GM04504 (cell line): Measurements from ENCODE around the gene E2F6.

ENCODE experiments used
- DNase-seq: peaks from one replicate; pipeline ENCODE4 v3.0.0-alpha.2; 2012; ENCODE audit warnings: low read depth

The E2F6 gene

DNA sequence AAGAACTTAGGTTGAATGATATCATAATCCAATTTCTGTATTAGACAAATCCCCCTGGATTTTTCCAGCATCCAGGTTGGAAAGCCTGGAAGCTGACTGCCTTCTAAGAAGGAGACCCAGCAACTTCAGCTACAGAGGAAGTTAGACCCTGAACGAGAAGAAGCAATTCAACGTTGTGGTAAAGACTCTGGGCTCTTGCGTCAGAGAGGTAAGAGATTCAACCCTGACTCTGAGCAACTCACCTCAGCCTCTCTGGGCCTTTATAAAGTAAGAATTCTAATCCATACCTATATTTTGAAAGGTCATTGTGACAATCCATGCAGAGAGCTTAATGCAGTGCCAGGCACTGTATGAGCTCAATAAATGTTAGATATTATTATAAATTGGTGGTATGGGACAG, 9.7 kb downstream of the E2F6 start:
- no peak for DNase-seq

DNA sequence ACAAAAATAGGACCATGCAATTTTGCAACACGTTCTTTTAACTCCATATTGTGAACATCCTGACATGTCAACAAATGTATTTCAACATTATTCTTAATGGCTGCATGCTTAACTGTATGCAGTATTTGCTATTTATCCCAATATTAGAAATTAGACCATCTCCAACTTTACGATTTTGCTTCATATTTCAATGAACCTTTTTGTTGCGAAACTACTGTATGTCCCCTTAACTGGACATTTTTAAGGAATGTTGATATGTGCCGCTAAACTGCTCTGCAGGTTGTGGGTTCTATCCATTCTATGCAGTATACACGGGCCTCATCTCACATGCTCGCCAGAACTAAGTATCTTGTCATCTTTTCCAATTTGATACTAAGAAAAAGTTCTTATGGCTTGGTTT, 11.1 kb downstream of the E2F6 start:
- DNase-seq: no peak

DNA sequence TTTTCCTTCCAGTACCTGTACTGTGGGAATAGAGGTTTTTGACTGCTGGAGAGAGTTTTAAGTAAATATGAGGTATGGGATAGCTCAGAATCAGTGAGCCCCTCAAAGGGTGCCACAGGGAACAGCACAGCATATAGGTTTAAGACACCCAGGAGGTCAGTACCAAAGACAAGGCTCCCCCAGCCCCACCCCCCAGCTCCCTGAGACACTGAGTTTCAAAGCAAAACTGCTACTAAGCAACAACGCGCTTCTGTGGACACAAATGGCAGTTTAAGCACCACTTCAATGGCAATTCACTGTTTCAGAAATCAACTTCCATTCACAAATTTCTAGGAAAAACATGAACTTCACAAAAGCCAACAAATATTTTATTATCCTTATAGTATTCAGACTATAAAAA, 15.2 kb downstream of the E2F6 start:
- no peak for DNase-seq

DNA sequence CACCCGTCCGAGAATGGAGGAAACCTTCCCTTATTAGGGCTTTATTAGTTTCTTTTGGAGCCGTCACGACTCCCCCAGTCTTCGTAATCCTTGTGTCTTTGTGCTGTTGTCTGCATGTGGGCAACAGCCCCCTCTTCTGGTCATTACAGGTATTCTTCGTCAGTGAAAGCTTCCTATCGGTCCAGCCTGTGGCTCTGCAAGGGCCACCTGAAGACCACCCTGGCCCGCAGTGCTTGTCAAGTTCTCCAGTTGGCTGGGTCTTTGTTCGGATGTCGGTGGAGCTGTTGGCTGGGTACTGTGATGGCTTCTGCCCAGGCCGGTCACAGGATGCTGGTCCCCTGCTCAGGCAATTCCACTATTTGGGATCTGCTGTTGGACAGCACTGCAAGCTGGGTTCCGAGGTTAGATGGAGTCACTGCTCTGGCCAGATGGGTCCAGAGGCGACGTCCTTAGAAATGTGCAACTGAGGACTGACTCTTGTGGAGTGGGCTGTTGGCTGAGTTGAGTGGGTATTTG, 19.2 kb downstream of the E2F6 start:
- peak; percentile 43 for DNase-seq

DNA sequence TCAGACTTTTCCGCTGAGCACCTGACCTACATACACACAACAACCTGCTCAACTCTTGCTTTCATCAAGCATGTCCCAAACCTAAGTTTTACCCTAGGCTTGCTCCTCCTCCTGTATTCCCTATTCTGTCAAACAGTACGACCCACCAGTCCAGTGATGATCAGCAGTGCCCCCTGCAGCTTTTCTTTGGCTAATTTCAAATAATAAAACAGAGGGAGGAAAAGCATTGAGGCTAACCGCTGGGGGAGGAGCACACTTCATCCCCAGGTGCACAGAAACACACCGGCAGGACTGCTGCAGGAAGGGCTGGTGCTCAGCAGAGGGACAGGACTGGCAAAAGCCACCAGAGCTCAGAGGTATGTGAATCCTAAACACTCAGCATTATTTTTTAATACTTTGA, 21.2 kb downstream of the E2F6 start:
- no peak for DNase-seq

DNA sequence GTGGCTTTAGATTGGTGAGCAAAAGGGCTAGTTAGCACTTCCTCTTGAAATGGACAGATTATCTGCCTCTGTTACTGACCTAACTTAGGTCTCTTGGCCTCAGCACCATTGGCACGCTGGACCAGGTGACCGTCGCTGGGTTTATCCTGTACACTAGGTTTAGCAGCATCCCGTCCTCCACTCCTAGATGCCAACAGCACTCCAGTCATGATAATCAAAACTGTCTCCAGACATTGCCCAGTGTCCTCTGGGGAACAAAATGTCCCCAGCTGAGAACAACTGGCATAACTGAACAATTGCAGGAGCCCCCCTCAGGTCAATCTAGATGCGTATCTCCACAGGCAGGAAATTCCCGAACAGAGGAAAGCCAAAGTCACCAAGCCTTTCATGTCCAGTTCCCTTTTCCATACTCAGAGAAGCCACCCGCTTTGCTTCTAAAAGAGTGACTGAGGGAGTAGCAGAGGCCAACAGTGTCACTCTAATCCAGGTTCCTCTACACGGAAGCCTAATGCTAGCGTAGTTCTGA, 27.3 kb downstream of the E2F6 start:
- DNase-seq: no peak

DNA sequence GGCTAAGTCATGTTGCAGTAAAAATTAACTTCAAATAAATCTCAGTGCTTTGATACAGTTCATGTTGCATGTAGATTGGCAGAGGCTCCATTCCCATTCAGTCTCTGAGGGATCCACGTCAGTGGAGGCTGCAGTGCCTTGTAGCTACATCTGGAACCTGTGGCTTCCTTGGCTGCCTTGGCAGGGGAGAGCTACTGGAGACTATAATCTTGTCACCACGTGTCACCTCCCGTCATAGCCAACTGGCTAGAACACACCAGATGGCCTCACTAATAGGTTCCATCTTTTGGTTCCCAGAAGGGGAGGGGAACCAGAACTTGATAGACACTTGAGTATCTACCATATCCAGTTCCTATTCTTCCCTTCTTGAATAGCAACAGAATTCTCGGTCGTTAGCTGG, 28.4 kb downstream of the E2F6 start:
- DNase-seq: no peak

DNA sequence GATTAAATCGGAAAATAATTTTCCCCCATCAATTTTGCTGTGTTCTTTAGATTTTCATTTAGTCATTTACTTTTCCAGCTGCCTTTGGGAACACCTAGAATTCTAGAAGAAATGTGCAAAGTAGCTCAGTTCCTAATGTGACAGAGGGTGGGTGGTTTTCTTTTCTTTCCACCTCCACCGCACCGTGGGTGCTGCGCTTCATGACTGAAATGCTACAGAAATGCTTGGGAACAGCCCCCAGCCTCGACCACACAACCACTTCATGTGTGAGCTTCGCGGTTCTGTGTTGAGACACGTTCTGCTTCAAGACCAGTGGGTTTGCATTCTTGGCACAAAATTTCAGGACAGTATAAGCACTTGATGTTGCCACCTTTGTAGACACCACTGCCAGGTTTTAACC, 30.9 kb downstream of the E2F6 start:
- no peak for DNase-seq

DNA sequence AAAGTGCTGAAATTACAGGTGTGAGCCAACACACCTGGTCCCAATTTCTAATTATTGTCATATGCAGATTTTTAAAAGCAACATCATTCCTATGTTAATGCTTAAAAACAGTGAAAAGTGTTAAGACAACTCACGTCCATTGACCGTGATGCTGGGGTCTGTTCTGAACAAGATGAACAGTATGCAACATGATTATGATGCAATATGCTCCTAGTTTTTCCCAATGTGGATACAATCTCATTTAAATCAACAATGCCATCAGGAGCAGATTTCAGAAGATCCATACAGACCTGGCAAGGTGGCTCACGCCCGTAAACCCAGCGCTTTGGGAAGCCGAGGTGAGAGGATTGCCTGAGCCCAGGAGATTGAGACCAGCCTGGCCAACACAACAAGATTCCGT, 31.5 kb downstream of the E2F6 start:
- no peak for DNase-seq

DNA sequence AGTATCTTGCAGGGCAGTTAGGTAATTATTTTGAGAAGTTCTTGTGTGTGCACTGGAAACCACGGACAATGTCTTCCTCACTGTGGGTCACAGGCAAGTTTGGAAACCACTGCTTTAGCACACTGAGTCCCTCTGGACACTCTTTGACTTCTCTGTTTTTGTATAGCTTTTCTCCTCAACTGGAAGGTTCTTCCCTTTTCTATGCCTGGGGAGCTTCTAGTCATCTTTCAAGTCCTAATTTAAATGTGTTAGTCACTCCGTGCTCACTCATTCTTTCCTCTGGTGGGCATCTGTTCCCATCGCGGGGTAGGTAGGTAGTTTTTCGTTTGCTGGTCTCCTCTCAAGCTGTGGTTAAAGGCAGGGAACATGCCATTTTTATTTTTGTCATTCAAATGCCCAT, 32.1 kb downstream of the E2F6 start:
- no peak for DNase-seq

DNA sequence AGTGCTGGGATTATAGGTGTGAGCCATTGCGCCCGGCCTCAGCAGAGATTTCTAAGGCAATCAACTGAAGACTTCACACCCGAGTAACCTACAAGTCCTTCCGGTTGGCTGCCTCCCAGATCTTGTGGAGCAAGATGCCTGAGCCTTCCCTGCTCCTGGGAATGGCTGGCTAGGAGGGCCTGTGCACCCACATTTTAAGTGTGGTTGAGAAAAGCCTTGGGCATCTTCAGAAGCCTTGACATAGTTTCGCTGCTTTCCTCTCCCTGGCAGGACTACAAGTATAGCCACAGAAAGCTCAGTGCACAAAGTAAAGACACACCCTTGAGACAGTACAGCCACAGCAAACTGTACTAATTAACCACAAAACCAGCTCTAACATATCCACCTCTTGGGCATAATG, 35.2 kb downstream of the E2F6 start:
- DNase-seq: no peak

DNA sequence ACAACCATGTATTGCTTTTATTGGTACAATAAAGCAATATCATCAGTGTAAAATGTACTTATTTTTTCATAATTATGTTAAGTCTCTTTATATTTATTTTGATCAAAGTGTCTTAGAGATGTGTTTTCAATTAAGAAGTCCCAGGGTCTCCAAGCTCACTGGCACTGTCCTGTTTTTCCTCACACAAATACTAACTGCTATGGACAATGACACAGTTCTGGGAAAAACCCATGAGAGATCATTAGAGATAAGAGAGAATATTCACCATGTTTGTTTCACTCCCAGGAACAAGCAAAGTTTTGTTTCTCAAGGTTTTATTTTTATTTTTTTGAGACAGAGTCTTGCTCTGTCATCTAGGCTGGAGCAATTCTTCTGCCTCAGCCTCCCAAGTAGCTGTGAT, 38.7 kb downstream of the E2F6 start:
- no peak for DNase-seq

DNA sequence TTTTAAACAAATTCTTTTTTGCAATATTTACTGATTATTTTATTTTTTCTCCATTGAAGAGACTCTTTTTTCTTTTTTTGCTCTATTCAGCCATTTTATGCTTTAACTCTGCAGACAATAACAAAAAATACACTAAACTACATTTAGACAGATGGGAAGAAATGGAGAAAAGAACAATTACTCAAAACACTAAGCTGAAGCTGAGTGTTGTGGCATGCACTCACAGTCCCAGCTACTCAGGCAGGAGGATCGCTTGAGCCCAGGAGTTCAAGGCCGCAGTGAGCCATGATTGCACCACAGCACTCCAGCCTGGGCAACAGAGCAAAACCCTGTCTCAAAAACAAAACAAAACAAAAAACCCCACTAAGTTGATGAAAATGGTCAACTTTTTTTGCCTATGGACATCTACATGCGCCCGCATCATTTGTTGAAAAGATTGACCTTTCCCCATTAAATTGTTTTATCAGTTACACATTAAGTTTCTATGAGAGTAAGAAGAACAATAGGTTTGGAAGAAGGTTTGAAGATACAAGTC, 43.0 kb downstream of the E2F6 start:
- no peak for DNase-seq

DNA sequence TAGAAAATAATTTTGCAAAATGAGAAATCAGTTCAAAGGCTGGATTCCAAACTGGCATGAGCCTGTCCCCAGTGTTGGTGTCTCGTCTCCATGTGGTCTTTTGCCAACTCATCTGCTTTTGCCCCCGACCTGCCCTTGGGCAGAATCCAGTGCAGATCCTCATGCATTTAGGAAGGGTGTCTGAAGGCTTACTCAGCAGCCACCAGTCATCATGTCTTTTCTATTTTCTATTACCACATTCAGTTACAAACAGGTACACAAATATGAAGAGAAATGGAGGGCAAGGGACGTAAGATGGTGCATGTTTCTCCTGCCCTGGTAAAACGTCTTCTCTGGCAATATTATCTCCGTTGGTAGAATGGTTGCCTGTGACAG, 43.5 kb downstream of the E2F6 start:
- DNase-seq: no peak

DNA sequence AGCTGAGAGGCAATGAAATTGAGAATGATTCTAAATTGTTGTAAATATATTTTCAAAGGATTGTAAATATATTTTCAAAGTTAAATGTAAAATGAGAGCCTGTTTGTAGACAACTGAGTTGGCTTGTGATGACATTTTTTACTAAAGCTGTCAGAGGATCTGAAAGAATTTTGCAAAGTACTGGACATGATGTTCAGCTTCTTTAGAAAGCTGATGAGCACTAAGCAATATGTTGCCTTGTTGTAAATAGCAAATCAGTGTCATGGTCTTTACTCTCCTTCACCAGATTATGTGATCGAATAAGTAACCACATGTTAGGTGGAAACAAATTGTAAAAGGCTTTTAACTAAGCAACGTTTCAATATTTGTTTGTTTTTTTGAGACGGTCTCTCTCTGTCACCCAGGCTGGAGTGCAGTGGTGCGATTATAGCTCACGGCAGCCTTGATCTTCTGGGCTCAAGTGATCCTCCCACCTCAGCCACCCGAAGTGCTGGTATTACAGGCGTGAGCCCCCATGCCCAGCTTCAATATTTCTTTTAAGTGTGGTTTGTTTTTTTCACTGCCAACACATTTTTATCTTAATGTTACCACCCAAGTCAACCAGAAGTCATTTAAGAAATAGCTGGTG, 44.0 kb downstream of the E2F6 start:
- no peak for DNase-seq

DNA sequence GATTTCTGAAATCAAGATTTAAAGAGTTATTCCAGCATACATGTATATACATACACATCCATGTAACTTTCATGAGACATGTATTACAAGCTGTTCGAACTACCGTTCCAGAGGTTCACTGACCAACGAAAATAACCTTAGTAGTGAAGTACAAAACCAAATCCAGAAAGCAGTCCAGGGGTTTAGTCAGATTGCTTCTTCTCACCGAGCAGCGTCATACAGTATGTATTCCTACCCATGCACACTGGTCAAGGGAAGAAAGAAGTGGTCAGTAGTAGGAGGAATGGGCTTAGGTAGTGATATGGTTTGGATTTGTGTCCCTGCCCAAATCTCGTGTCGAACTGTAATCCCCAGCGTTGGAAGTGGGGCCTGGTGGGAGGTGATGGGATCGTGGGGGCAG, 45.3 kb downstream of the E2F6 start:
- DNase-seq: no peak

DNA sequence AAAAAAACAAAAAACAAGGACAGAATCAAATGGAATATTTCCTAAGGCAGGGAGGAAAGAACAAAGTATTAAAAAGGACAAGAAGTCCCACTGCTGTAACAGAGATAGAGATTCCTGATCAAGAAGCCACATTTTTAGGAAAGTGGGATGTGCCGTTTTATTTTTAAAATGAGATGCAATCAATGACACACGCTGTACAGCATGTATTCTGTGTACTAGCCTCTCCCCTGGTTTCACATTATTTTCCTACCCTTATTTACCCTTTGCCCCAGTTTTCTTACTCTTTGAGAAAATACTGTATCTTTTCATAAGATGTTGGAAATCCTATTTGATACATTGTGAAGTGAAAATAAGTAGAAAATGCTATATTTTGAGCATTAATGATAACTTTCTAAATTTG, 45.8 kb downstream of the E2F6 start:
- no peak for DNase-seq

DNA sequence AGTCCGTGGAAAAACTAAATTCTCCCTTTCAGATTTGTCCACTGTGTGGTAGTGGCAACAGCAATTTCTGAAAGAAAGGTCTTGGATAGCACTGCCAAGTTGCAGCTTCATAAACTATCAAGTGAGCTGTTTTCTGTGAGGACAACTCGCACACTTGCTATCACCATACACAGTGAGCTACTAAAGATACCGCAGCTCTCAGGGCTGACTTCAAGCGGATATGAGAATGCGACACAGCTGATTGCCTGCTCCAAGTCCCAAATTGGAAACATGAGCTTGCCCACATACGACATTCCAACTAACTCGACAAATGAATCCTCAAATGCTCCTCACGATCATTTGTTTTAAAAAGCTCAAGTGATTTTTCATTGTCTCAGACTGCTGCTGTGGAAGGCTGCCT, 46.2 kb downstream of the E2F6 start:
- peak; percentile 28 for DNase-seq

DNA sequence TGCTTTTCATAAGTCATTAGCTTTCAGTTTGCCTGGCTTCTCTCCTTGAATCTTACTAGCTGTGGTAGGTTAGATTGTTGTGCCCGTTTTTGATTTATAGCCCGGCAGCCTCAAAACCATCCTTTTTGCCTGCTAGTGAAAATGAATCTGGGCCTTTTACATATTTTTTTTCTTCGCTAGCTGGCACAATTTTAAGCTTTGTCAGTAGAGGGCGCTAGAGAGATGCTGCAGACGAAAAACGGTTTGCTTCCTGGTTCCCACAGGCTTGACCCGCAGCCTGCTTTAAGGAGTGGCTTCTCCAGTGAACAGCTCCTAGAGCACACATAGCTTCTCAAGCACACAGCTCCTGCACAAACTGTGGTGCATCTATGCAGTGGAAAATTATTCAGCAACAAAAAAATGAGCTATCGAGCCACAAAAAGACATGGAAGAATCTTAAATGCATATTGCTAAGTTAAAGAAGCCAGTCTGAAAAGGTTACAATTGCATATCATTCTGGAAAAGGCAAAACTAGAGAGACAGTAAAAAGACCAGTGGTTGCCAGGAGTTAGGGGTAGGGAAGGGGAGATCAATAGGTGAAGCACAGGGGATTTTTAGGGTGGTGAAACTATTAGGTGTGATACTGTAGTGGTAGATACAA, 47.9 kb downstream of the E2F6 start:
- no peak for DNase-seq

DNA sequence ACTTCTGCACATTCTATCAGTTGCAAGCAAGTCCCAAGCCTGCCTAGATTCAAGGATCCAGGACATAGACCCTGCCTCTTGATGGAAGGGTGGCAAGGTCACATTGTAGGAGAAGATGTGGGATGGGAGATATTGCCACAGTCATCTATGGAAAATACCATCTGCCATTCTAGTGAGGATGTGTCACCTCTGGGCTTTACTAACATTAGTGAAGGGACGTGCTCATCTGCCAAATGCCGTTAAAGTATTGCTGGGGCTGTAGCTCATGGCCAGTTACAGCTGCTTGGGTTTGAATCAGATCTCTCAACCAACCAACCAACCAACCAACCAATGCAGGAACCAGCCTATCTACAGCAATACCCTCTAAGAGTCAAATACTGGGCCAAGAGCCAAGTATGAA, 49.0 kb downstream of the E2F6 start:
- no peak for DNase-seq

DNA sequence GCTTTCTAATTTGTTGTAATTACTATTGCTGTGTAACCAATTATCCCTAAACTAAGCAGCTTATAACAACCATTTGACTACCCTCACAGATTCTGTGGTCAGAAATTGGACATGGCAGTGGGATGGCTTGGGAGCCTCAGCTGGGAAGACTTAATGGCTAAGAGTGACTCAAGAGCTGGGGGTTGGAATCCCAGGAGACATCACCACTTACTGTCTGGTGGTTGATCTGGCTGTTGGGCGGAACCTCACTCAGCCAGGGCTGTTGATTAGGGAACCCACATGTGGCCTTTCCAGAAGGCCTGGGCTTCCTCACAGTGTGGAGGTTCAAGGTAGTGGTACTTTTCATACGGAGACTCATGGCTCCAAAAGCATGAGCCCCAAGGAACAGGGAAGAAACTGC, 49.8 kb downstream of the E2F6 start:
- no peak for DNase-seq

DNA sequence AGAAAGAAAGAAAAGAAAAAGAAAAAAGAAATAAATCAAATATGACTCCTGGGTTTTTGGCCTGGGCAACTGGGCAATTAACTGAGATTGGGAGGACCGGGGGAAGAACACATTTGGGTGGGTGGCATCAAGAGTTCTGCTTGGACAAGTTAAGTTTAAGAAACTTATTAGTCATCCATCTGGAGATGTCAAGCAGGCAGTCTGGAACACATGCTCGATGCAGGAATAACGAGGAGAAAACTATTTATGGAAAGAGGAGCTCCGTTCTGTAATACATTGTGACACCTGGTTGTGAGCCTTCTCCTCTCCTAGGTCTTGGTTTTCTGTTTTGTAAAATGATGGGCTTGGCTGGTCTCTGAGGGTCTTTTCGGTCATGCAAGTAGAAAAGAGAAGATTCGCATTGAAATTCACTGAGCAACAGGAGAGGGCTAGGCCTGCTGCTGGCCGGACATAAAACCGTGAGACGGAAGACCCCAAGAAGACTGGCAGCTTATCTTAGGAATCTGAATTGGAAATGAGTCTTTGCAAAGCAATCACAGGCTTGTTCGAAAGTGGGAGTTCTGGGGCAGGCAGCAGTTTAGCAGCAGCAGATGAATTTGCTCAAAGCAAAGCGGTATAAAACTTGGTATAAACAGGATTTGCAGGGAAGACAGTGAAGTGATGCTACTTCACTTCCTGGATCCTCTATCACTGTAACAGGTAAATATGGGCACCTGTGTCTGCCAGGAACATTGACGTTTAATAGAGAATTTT, 51.4 kb downstream of the E2F6 start:
- no peak for DNase-seq

DNA sequence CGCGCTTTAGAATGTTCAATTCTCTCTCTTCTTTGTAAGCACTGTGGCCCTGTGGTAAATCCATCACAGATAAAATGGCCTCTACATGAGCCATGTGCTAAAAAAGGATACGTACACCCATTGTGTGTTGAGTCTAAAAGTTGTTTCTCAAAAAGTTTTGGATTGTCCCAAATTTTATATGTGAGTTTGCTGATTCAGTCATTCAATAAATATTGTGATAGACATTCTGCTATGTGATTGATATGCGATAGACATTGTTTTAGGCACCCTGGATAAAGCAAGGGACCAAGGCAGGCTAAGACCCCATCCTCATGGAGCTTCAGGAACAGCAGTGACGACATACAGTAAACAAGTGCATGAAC, 53.5 kb downstream of the E2F6 start:
- DNase-seq: no peak
